H9 (cell line): ENCODE data around the gene ZNF503. TPM values are rescaled to one million over a fixed set of nuclear protein-coding genes. Genes with fewer than 3 reads are reported as not detected.

Experiments
- DNase-seq: peaks from one replicate; pipeline ENCODE4 v3.0.0-alpha.2; 2017
- H2AFZ ChIP-seq: one replicate; pipeline ENCODE4 v1.6.1; 2013; ENCODE audit warnings: mild to moderate bottlenecking, low read length, control low read depth, moderate library complexity
- H2AK5ac ChIP-seq: 2 replicates; pipeline ENCODE4 v1.6.1; 2013; ENCODE audit warnings: low read length, control low read depth, mixed read lengths; ENCODE audit not compliant: insufficient read length
- H2BK120ac ChIP-seq: one replicate; pipeline ENCODE4 v1.6.1; 2013; ENCODE audit warnings: low read depth, mild to moderate bottlenecking, low read length, control low read depth, inconsistent platforms; ENCODE audit not compliant: poor library complexity, severe bottlenecking
- H2BK12ac ChIP-seq: 2 replicates; pipeline ENCODE4 v1.6.1; 2013; ENCODE audit warnings: low read length, control low read depth, mixed read lengths, low read depth; ENCODE audit not compliant: insufficient read length
- H2BK15ac ChIP-seq: 2 replicates; pipeline ENCODE4 v1.6.1; 2013; ENCODE audit warnings: low read depth, low read length, control low read depth
- H2BK20ac ChIP-seq: one replicate; pipeline ENCODE4 v1.6.1; 2013; ENCODE audit warnings: low read depth, mild to moderate bottlenecking, low read length, control low read depth, inconsistent platforms; ENCODE audit not compliant: poor library complexity, severe bottlenecking
- H2BK5ac ChIP-seq: 2 replicates; pipeline ENCODE4 v1.6.1; 2013; ENCODE audit warnings: low read length, control low read depth, mixed read lengths; ENCODE audit not compliant: insufficient read length
- H3K14ac ChIP-seq: 2 replicates; pipeline ENCODE4 v1.6.1; 2013; ENCODE audit warnings: low read length, control low read depth; ENCODE audit not compliant: insufficient read depth
- H3K18ac ChIP-seq: 2 replicates; pipeline ENCODE4 v1.6.1; 2013; ENCODE audit warnings: low read depth, mild to moderate bottlenecking, mixed read lengths, low read length, control low read depth; ENCODE audit not compliant: insufficient read length
- H3K23ac ChIP-seq: 2 replicates; pipeline ENCODE4 v1.6.1; 2013; ENCODE audit warnings: low read length, control low read depth, mixed read lengths, low read depth; ENCODE audit not compliant: insufficient read length
- H3K23me2 ChIP-seq: 2 replicates; pipeline ENCODE4 v1.6.1; 2013; ENCODE audit warnings: low read depth, mild to moderate bottlenecking, mixed read lengths, low read length, control low read depth; ENCODE audit not compliant: insufficient read length, poor library complexity, severe bottlenecking
- H3K27ac ChIP-seq: 2 replicates; pipeline ENCODE4 v1.5.1; 2013; ENCODE audit warnings: low read length, control low read depth, mixed read lengths, low read depth; ENCODE audit not compliant: insufficient read length
- H3K27me3 ChIP-seq: 2 replicates; pipeline ENCODE4 v1.6.1; 2013; ENCODE audit warnings: low read length, control low read depth, inconsistent platforms; ENCODE audit not compliant: insufficient read depth
- H3K4ac ChIP-seq: 2 replicates; pipeline ENCODE4 v1.6.1; 2013; ENCODE audit warnings: low read depth, mild to moderate bottlenecking, control low read depth, inconsistent platforms, low read length, moderate library complexity
- H3K4me1 ChIP-seq: 2 replicates; pipeline ENCODE4 v1.6.1; 2013; ENCODE audit warnings: low read length, control low read depth, inconsistent platforms; ENCODE audit not compliant: insufficient read depth
- H3K4me2 ChIP-seq: 2 replicates; pipeline ENCODE4 v1.6.1; 2013; ENCODE audit warnings: low read length, control low read depth, mixed read lengths; ENCODE audit not compliant: insufficient read length, insufficient read depth
- H3K56ac ChIP-seq: 2 replicates; pipeline ENCODE4 v1.6.1; 2013; ENCODE audit warnings: low read depth, mild to moderate bottlenecking, mixed read lengths, low read length, control low read depth; ENCODE audit not compliant: insufficient read length
- H3K79me1 ChIP-seq: 2 replicates; pipeline ENCODE4 v1.6.1; 2013; ENCODE audit warnings: low read depth, mild to moderate bottlenecking, moderate library complexity, low read length, control low read depth, inconsistent platforms; ENCODE audit not compliant: insufficient read depth, poor library complexity, severe bottlenecking
- H3K79me2 ChIP-seq: 2 replicates; pipeline ENCODE4 v1.6.1; 2013; ENCODE audit warnings: low read length, control low read depth, inconsistent platforms; ENCODE audit not compliant: insufficient read depth
- H3K9ac ChIP-seq: 2 replicates; pipeline ENCODE4 v1.6.1; 2013; ENCODE audit warnings: low read length, control low read depth, mixed read lengths; ENCODE audit not compliant: insufficient read length; ENCODE audit errors: extremely low read depth
- H3K9me3 ChIP-seq: one replicate; pipeline ENCODE4 v1.6.1; 2013; ENCODE audit warnings: low read depth, low read length, inconsistent platforms; ENCODE audit not compliant: control insufficient read depth
- H3T11ph ChIP-seq: one replicate; pipeline ENCODE4 v1.6.1; 2013; ENCODE audit warnings: mild to moderate bottlenecking, low read length, control low read depth, inconsistent platforms
- H4K20me1 ChIP-seq: one replicate; pipeline ENCODE4 v1.6.1; 2013; ENCODE audit not compliant: control insufficient read depth, insufficient read length, insufficient read depth
- H4K5ac ChIP-seq: 2 replicates; pipeline ENCODE4 v1.6.1; 2013; ENCODE audit warnings: low read depth, mild to moderate bottlenecking, mixed read lengths, low read length, control low read depth; ENCODE audit not compliant: insufficient read length
- H4K8ac ChIP-seq: replicated peaks from 2 replicates; pipeline ENCODE4 v1.6.1; 2013; ENCODE audit warnings: low read length, control low read depth, mixed read lengths, low read depth; ENCODE audit not compliant: insufficient read length
- H4K91ac ChIP-seq: 2 replicates; pipeline ENCODE4 v1.6.1; 2013; ENCODE audit warnings: low read depth, mild to moderate bottlenecking, moderate library complexity, mixed read lengths, low read length, control low read depth; ENCODE audit not compliant: insufficient read length
- H3K27ac Mint-ChIP-seq, 3 experiments: 2 replicates in 2 of 3; 3 replicates in 1 of 3; pipeline ENCODE4 v1.8.0; 2020 to 2021; ENCODE audit warnings: mixed read lengths in 3 of 3, mild to moderate bottlenecking in 1 of 3, moderate library complexity in 1 of 3
- H3K27me3 Mint-ChIP-seq: 2 replicates; pipeline ENCODE4 v1.8.0; 2021; ENCODE audit warnings: low read depth, mild to moderate bottlenecking, moderate library complexity, mixed read lengths
- H3K36me3 Mint-ChIP-seq, 3 experiments: 2 replicates in 2 of 3; 3 replicates in 1 of 3; pipeline ENCODE4 v1.8.0; 2020 to 2021; ENCODE audit warnings: low read depth in 3 of 3, mixed read lengths in 3 of 3; ENCODE audit not compliant: insufficient read depth in 1 of 3
- H3K4me1 Mint-ChIP-seq, 2 experiments: 2 replicates each; pipeline ENCODE4 v1.8.0; 2020; ENCODE audit warnings: mixed read lengths in 2 of 2
- H3K4me3 Mint-ChIP-seq, 2 experiments: 2 replicates in 1 of 2; 3 replicates in 1 of 2; pipeline ENCODE4 v1.8.0; 2020 to 2021; ENCODE audit warnings: mild to moderate bottlenecking in 2 of 2, mixed read lengths in 2 of 2, moderate library complexity in 1 of 2
- H3K9me3 Mint-ChIP-seq, 2 experiments: 2 replicates in 1 of 2; 3 replicates in 1 of 2; pipeline ENCODE4 v1.8.0; 2020; ENCODE audit warnings: mild to moderate bottlenecking in 2 of 2, mixed read lengths in 2 of 2, moderate library complexity in 1 of 2
- whole genome bisulfite sequencing: extraction: QIAGEN DNeasy Blood & Tissue Kit; methylation state at CpG from one replicate; pipeline ENCODE4 v1.1.7; 2013; ENCODE audit warnings: missing lambda C conversion rate, low lambda C conversion rate, mixed read lengths; ENCODE audit not compliant: insufficient read length; ENCODE audit errors: extremely low coverage; 5-methylcytosine and 5-hydroxymethylcytosine counted together
- total RNA-seq: library from RNA; stranded (reverse); gene quantifications from 2 replicates; pipeline ENCODE4 v1.2.1, GENCODE V29; 2021
- TF ChIP-seq, protein P1 (sequence below): fragments of 200-600 bp; sonication (generic); conservative IDR thresholded peaks from 3 replicates; pipeline ENCODE4 v1.8.0; 2021; ENCODE audit warnings: antibody characterized with exemption, mild to moderate bottlenecking

The ZNF503 gene
- total RNA-seq, 1 experiment from 2014 or later, result 0.09 TPM

GRCh38 chr10:75408509-75408875, 6.9 kb upstream of the ZNF503 start:
- Histone ChIP-seq H2AFZ (no peak overlapping the region), H3K23me2 (peaks cover 22% of the 10 kb centered on the region), H4K8ac (no peak overlapping the region), H2BK12ac (no peak overlapping the region), H4K5ac (no peak overlapping the region), H2BK15ac (no peak overlapping the region), H3K9me3 (no peaks in the 10 kb centered on the region), H3K23ac (no peak overlapping the region), H3K9ac (no peak overlapping the region), H3K27me3 (peaks cover 87% of the 10 kb centered on the region), H3K79me2 (no peaks in the 10 kb centered on the region), H2BK20ac (no peak overlapping the region), H3K27ac (no peak overlapping the region), H2AK5ac (no peak overlapping the region), H3K4ac (no peak overlapping the region), H2BK120ac (no peak overlapping the region), H3K18ac (no peak overlapping the region), H4K91ac (no peak overlapping the region), H3K14ac (no peak overlapping the region), H2BK5ac (no peak overlapping the region), H3T11ph (no peak overlapping the region), H4K20me1 (peaks cover 3% of the 10 kb centered on the region), H3K4me2 (peak overlapping the region; percentile 18), H3K4me1 (no peaks in the 10 kb centered on the region), H3K56ac (no peak overlapping the region), H3K79me1 (no peaks in the 10 kb centered on the region)
- peak overlapping the region; percentile 75 to 83 for H3K4me3 Mint-ChIP-seq
- DNase-seq, result no peak
- H3K27me3 Mint-ChIP-seq, result peaks cover 98% of the 10 kb centered on the region
- no peaks in the 10 kb centered on the region; a peak in 1 of 7 replicates for H3K36me3 Mint-ChIP-seq
- WGBS, result no CpG with 5 or more reads among the region's 27 CpGs
- H3K9me3 Mint-ChIP-seq, result no peaks in the 10 kb centered on the region; a peak in 3 of 5 replicates
- peaks cover 27 to 39% of the 10 kb centered on the region in 2 experiments for H3K4me1 Mint-ChIP-seq
- no peak overlapping the region for H3K27ac Mint-ChIP-seq
- TF ChIP-seq, protein P1, sequence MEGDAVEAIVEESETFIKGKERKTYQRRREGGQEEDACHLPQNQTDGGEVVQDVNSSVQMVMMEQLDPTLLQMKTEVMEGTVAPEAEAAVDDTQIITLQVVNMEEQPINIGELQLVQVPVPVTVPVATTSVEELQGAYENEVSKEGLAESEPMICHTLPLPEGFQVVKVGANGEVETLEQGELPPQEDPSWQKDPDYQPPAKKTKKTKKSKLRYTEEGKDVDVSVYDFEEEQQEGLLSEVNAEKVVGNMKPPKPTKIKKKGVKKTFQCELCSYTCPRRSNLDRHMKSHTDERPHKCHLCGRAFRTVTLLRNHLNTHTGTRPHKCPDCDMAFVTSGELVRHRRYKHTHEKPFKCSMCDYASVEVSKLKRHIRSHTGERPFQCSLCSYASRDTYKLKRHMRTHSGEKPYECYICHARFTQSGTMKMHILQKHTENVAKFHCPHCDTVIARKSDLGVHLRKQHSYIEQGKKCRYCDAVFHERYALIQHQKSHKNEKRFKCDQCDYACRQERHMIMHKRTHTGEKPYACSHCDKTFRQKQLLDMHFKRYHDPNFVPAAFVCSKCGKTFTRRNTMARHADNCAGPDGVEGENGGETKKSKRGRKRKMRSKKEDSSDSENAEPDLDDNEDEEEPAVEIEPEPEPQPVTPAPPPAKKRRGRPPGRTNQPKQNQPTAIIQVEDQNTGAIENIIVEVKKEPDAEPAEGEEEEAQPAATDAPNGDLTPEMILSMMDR, result no peak
